Neural progenitor cell (in vitro differentiated cells): Measurements from ENCODE around the gene MT1B. TPM values are rescaled to one million over a fixed set of nuclear protein-coding genes. Genes with fewer than 3 reads are reported as not detected.
A peak's percentile ranks its signal among the peaks of the same experiment; 100 is the strongest.
"Not testable (repeated sequence)": the region's sequence is repeated elsewhere in the genome, so short reads cannot be mapped to it uniquely, and the experiment has no call there.

Experiments used
- DNase-seq: peaks from one replicate; pipeline ENCODE4 v3.0.0-alpha.2; 2016; ENCODE audit warnings: low spot score
- H2AFZ ChIP-seq: fragments of 200-600 bp; sonication (generic); replicated peaks from 2 replicates; pipeline ENCODE4 v1.6.1; 2016; ENCODE audit warnings: antibody characterized with exemption
- H3F3A ChIP-seq: fragments of 200-600 bp; sonication (generic); 2 replicates; pipeline ENCODE4 v1.6.1; 2016; ENCODE audit warnings: antibody characterized with exemption, low read depth
- H3K27ac ChIP-seq: fragments of 200-600 bp; sonication (generic); 2 replicates; pipeline ENCODE4 v1.5.1; 2016; ENCODE audit warnings: mild to moderate bottlenecking
- H3K27me3 ChIP-seq: fragments of 200-600 bp; sonication (generic); 2 replicates; pipeline ENCODE4 v1.6.1; 2016; ENCODE audit warnings: mild to moderate bottlenecking, moderate library complexity
- H3K36me3 ChIP-seq: fragments of 200-600 bp; sonication (generic); 2 replicates; pipeline ENCODE4 v1.5.1; 2016
- H3K4me1 ChIP-seq: fragments of 200-600 bp; sonication (generic); 2 replicates; pipeline ENCODE4 v1.6.1; 2016; ENCODE audit warnings: mixed run types
- H3K4me2 ChIP-seq: fragments of 200-600 bp; sonication (generic); 2 replicates; pipeline ENCODE4 v1.6.1; 2016
- H3K4me3 ChIP-seq: fragments of 200-600 bp; sonication (generic); 2 replicates; pipeline ENCODE4 v1.5.1; 2016
- H3K79me2 ChIP-seq: fragments of 200-600 bp; sonication (generic); 2 replicates; pipeline ENCODE4 v1.6.1; 2016; ENCODE audit warnings: low read depth
- H3K9ac ChIP-seq: fragments of 200-600 bp; sonication (generic); 2 replicates; pipeline ENCODE4 v1.6.1; 2016
- H3K9me3 ChIP-seq: fragments of 200-600 bp; sonication (generic); 2 replicates; pipeline ENCODE4 v1.5.1; 2016; ENCODE audit warnings: low read depth
- H4K20me1 ChIP-seq: fragments of 200-600 bp; sonication (generic); 2 replicates; pipeline ENCODE4 v1.6.1; 2016; ENCODE audit warnings: low read depth
- H3K27ac Mint-ChIP-seq: 3 replicates; pipeline ENCODE4 v1.8.0; 2021; ENCODE audit warnings: mixed read lengths
- H3K27me3 Mint-ChIP-seq: 2 replicates; pipeline ENCODE4 v1.8.0; 2022; ENCODE audit warnings: low read depth, mild to moderate bottlenecking, inconsistent platforms, moderate library complexity, mixed read lengths; ENCODE audit not compliant: insufficient read depth
- H3K36me3 Mint-ChIP-seq: 3 replicates; pipeline ENCODE4 v1.8.0; 2021; ENCODE audit warnings: mixed read lengths
- H3K4me1 Mint-ChIP-seq: 3 replicates; pipeline ENCODE4 v1.8.0; 2021; ENCODE audit warnings: mixed read lengths
- H3K4me3 Mint-ChIP-seq: 3 replicates; pipeline ENCODE4 v1.8.0; 2021; ENCODE audit warnings: mild to moderate bottlenecking, moderate library complexity, mixed read lengths
- H3K9me3 Mint-ChIP-seq: 3 replicates; pipeline ENCODE4 v1.8.0; 2020; ENCODE audit warnings: mixed read lengths
- CTCF ChIP-seq: fragments of 200-600 bp; sonication (generic); IDR thresholded peaks from 2 replicates; pipeline ENCODE4 v1.5.1; 2017; ENCODE audit warnings: antibody characterized with exemption, mild to moderate bottlenecking
- EZH2 ChIP-seq: fragments of 200-600 bp; sonication (generic); IDR thresholded peaks from 2 replicates; pipeline ENCODE4 v1.6.1; 2017; ENCODE audit warnings: antibody characterized with exemption, mild to moderate bottlenecking, moderate library complexity
- EZH2phosphoT487 ChIP-seq: fragments of 200-600 bp; sonication (generic); IDR thresholded peaks from 2 replicates; pipeline ENCODE4 v1.6.1; 2017; ENCODE audit warnings: antibody characterized with exemption
- total RNA-seq: library from RNA; depleted of rRNA; stranded (reverse); fragments of >200 nt; gene quantifications from 2 replicates; pipeline ENCODE4 v1.2.3, GENCODE V29; 2015; ENCODE audit warnings: low replicate concordance

MT1B gene
- total RNA-seq, 1 donor from 2014 or later: not detected

GRCh38 chr16:56617212-56618085 lies 34.2 kb upstream of the MT1B start:
- no peaks in the 10 kb centered on the region for H3K79me2 ChIP-seq
- H4K20me1 ChIP-seq: peaks cover 19% of the 10 kb centered on the region
- H3K4me2 ChIP-seq: peak overlapping the region; percentile 77
- H3K27ac ChIP-seq: no peak overlapping the region
- peak overlapping the region; percentile 6 for H2AFZ ChIP-seq
- H3K27me3 ChIP-seq: peaks cover 100% of the 10 kb centered on the region
- Mint-ChIP-seq H3K9me3 (peaks cover 2% of the 10 kb centered on the region), H3K4me3 (peak overlapping the region; percentile 75), H3K27me3 (peaks cover 56% of the 10 kb centered on the region), H3K27ac (no peak overlapping the region), H3K4me1 (peaks cover 14% of the 10 kb centered on the region), H3K36me3 (peaks cover 1% of the 10 kb centered on the region)
- no peaks in the 10 kb centered on the region for H3K36me3 ChIP-seq
- H3F3A ChIP-seq: no peaks in the 10 kb centered on the region
- H3K9me3 ChIP-seq: no peaks in the 10 kb centered on the region
- peak; percentile 65 for DNase-seq
- peaks cover 8% of the 10 kb centered on the region for H3K4me1 ChIP-seq
- no peak overlapping the region for H3K9ac ChIP-seq
- TF ChIP-seq EZH2: peak; percentile 91
- peak; percentile 88 for TF ChIP-seq EZH2phosphoT487
- TF ChIP-seq CTCF: no peak
- peak overlapping the region; percentile 34 for H3K4me3 ChIP-seq

GRCh38 chr16:56618138-56618537 lies 33.5 kb upstream of the MT1B start:
- Histone ChIP-seq H3K9me3 (no peaks in the 10 kb centered on the region), H3K27me3 (peaks cover 100% of the 10 kb centered on the region), H3K9ac (no peak overlapping the region), H3F3A (no peaks in the 10 kb centered on the region), H3K27ac (no peak overlapping the region), H3K4me2 (no peak overlapping the region), H3K79me2 (no peaks in the 10 kb centered on the region), H3K4me1 (peaks cover 8% of the 10 kb centered on the region), H4K20me1 (peaks cover 19% of the 10 kb centered on the region), H3K36me3 (no peaks in the 10 kb centered on the region), H2AFZ (no peak overlapping the region), H3K4me3 (no peak overlapping the region)
- Mint-ChIP-seq H3K36me3 (peaks cover 1% of the 10 kb centered on the region), H3K27me3 (peaks cover 56% of the 10 kb centered on the region), H3K4me1 (peaks cover 14% of the 10 kb centered on the region), H3K27ac (no peak overlapping the region), H3K4me3 (no peak overlapping the region), H3K9me3 (peaks cover 2% of the 10 kb centered on the region)
- no peak for TF ChIP-seq CTCF
- TF ChIP-seq EZH2: no peak
- TF ChIP-seq EZH2phosphoT487: no peak
- peak; percentile 13 for DNase-seq

GRCh38 chr16:56620339-56620897 lies 31.3 kb upstream of the MT1B start:
- no peak for DNase-seq
- no peaks in the 10 kb centered on the region for H3F3A ChIP-seq
- peaks cover 8% of the 10 kb centered on the region for H3K4me1 ChIP-seq
- H2AFZ ChIP-seq: no peak overlapping the region
- no peak overlapping the region for H3K9ac ChIP-seq
- Mint-ChIP-seq H3K4me1 (peaks cover 19% of the 10 kb centered on the region), H3K36me3 (peaks cover 1% of the 10 kb centered on the region), H3K4me3 (no peak overlapping the region), H3K27me3 (peaks cover 65% of the 10 kb centered on the region), H3K9me3 (peaks cover 2% of the 10 kb centered on the region), H3K27ac (no peak overlapping the region)
- peaks cover 21% of the 10 kb centered on the region for H4K20me1 ChIP-seq
- H3K27ac ChIP-seq: no peak overlapping the region
- TF ChIP-seq EZH2 (no peak), CTCF (no peak), EZH2phosphoT487 (no peak)
- no peaks in the 10 kb centered on the region for H3K79me2 ChIP-seq
- no peak overlapping the region for H3K4me3 ChIP-seq
- H3K27me3 ChIP-seq: peaks cover 100% of the 10 kb centered on the region
- H3K4me2 ChIP-seq: no peak overlapping the region
- no peaks in the 10 kb centered on the region for H3K9me3 ChIP-seq
- no peaks in the 10 kb centered on the region for H3K36me3 ChIP-seq

GRCh38 chr16:56621665-56622445 lies 29.8 kb upstream of the MT1B start:
- H3K36me3 Mint-ChIP-seq, H3K27ac Mint-ChIP-seq, H3K4me2 ChIP-seq, H3K36me3 ChIP-seq, H3K79me2 ChIP-seq, H3F3A ChIP-seq, H3K9me3 Mint-ChIP-seq, H3K27ac ChIP-seq, DNase-seq, H3K4me1 ChIP-seq, H3K9me3 ChIP-seq, H2AFZ ChIP-seq, H3K4me3 ChIP-seq, H3K9ac ChIP-seq, H3K4me3 Mint-ChIP-seq: not testable (repeated sequence)
- peaks cover 20% of the 10 kb centered on the region for H3K4me1 Mint-ChIP-seq
- Histone ChIP-seq H3K27me3 (peaks cover 100% of the 10 kb centered on the region), H4K20me1 (peaks cover 31% of the 10 kb centered on the region)
- H3K27me3 Mint-ChIP-seq: peaks cover 67% of the 10 kb centered on the region

- not testable (repeated sequence) for H3K9me3 Mint-ChIP-seq, H3K9ac ChIP-seq, H3K27ac Mint-ChIP-seq, H3F3A ChIP-seq, DNase-seq, H3K4me3 Mint-ChIP-seq, H3K36me3 Mint-ChIP-seq, H3K4me1 ChIP-seq, H3K9me3 ChIP-seq, H3K79me2 ChIP-seq, H3K4me2 ChIP-seq, H3K36me3 ChIP-seq, H2AFZ ChIP-seq, H3K4me3 ChIP-seq, H3K27ac ChIP-seq
- Mint-ChIP-seq H3K4me1 (peaks cover 11% of the 10 kb centered on the region), H3K27me3 (peaks cover 64% of the 10 kb centered on the region)
- Histone ChIP-seq H3K27me3 (peaks cover 100% of the 10 kb centered on the region), H4K20me1 (peaks cover 27% of the 10 kb centered on the region)
Measured at GRCh38 chr16:56623184-56623583, 28.5 kb upstream of the MT1B start.
